SU-DHL-6 (cell line): ENCODE data around the gene WDFY1.

Source experiments
- H2AFZ ChIP-seq: fragments of 200-600 bp; sonication (generic); 2 replicates; pipeline ENCODE4 v1.6.1; 2014; ENCODE audit warnings: low read depth, mild to moderate bottlenecking, moderate library complexity, mixed read lengths, antibody characterized with exemption, low read length; ENCODE audit not compliant: severe bottlenecking
- H3F3A ChIP-seq: fragments of 200-600 bp; shearing (Covaris generic); 2 replicates; pipeline ENCODE4 v1.6.0; 2016; ENCODE audit warnings: antibody characterized with exemption, mild to moderate bottlenecking; ENCODE audit not compliant: insufficient read depth
- H3K27ac ChIP-seq: fragments of 200-600 bp; sonication (generic); 2 replicates; pipeline ENCODE4 v1.5.1; 2016; ENCODE audit warnings: low read depth, mild to moderate bottlenecking, low read length, moderate library complexity, mixed read lengths
- H3K27me3 ChIP-seq: fragments of 200-600 bp; sonication (generic), shearing (Covaris generic); 2 replicates; pipeline ENCODE4 v1.6.0; 2014; ENCODE audit warnings: mild to moderate bottlenecking, low read length
- H3K36me3 ChIP-seq: fragments of 200-600 bp; sonication (generic); 2 replicates; pipeline ENCODE4 v1.6.1; 2014; ENCODE audit warnings: mild to moderate bottlenecking, low read length, mixed read lengths
- H3K4me2 ChIP-seq: fragments of 300-600, 200-600 bp; shearing (Covaris generic), sonication (generic); 2 replicates; pipeline ENCODE4 v1.6.0; 2014; ENCODE audit warnings: low read length, low read depth, mild to moderate bottlenecking; ENCODE audit not compliant: poor library complexity, severe bottlenecking
- H3K4me3 ChIP-seq: fragments of 200-600 bp; sonication (generic); 2 replicates; pipeline ENCODE4 v1.5.1; 2014; ENCODE audit warnings: antibody characterized with exemption, low read length, mild to moderate bottlenecking, mixed read lengths; ENCODE audit not compliant: insufficient read depth, poor library complexity, severe bottlenecking
- H3K79me2 ChIP-seq: fragments of 200-600 bp; sonication (generic); 2 replicates; pipeline ENCODE4 v1.6.1; 2014; ENCODE audit warnings: mild to moderate bottlenecking, low read length, moderate library complexity; ENCODE audit not compliant: insufficient read depth
- H3K9ac ChIP-seq: fragments of 200-600 bp; sonication (generic); 2 replicates; pipeline ENCODE4 v1.7.0; 2014; ENCODE audit warnings: mild to moderate bottlenecking, low read length
- H3K9me2 ChIP-seq: fragments of 200-600 bp; sonication (generic); replicated peaks from 2 replicates; pipeline ENCODE4 v1.6.1; 2014; ENCODE audit warnings: low read length; ENCODE audit not compliant: insufficient read depth
- H3K9me3 ChIP-seq: fragments of 200-600 bp; sonication (generic); 2 replicates; pipeline ENCODE4 v1.6.1; 2014; ENCODE audit warnings: low read length, mixed read lengths; ENCODE audit not compliant: insufficient read depth
- H4K20me1 ChIP-seq: fragments of 200-600 bp; sonication (generic); 2 replicates; pipeline ENCODE4 v1.6.1; 2014; ENCODE audit warnings: low read depth, mild to moderate bottlenecking, antibody characterized with exemption, low read length, moderate library complexity, mixed read lengths
- EZH2phosphoT487 ChIP-seq: fragments of 200-600 bp; sonication (generic), shearing (Covaris generic); conservative IDR thresholded peaks from 2 replicates; pipeline ENCODE4 v1.6.1; 2018; ENCODE audit warnings: mild to moderate bottlenecking, antibody characterized with exemption, low read length, moderate library complexity, mixed read lengths
- TF ChIP-seq, protein P1 (sequence below): fragments of 200-600 bp; sonication (generic); IDR thresholded peaks from one replicate; pipeline ENCODE4 v1.5.1; 2017; ENCODE audit warnings: antibody characterized with exemption, mild to moderate bottlenecking, low read length, moderate library complexity; ENCODE audit not compliant: insufficient read depth, poor library complexity, severe bottlenecking

WDFY1 gene

DNA sequence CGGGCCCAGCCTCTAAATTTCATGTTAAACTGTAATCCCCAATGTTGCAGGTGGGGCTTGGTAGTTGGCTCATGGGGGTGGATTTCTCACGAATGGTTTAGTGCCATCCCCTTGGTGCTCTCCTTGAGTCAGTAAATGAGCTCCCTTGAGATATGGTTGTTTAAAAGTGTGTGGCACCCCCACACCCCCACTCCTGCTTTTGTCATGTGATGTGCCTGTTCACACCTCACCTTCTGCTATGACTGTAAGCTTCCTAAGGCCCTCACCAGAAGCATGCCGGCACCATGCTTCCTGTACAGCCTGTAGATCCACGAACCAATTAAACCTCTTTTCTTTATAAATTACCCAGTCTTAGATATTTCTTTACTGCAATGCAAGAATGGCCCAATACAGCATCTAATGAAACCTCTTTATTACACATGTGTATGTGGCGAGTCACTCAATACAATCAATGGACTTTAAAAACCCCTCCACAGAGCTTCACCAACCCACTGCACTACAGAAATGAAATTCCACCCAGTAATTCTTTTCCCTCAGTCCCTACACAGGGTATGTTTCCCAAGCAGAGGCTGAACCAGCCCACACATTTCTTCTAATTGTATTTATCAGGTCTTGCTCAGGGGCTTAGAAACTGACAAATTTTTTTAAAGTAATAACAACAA lies 47.3 kb downstream of the WDFY1 start:
- H3K36me3 ChIP-seq = no peaks in the 10 kb centered on the region
- H3K9ac ChIP-seq = no peak overlapping the region
- H3K27me3 ChIP-seq = no peaks in the 10 kb centered on the region
- H3K9me2 ChIP-seq = no peaks in the 10 kb centered on the region
- no peak overlapping the region for H3K27ac ChIP-seq
- no peaks in the 10 kb centered on the region for H3K79me2 ChIP-seq
- no peak for TF ChIP-seq EZH2phosphoT487
- TF ChIP-seq, protein P1, sequence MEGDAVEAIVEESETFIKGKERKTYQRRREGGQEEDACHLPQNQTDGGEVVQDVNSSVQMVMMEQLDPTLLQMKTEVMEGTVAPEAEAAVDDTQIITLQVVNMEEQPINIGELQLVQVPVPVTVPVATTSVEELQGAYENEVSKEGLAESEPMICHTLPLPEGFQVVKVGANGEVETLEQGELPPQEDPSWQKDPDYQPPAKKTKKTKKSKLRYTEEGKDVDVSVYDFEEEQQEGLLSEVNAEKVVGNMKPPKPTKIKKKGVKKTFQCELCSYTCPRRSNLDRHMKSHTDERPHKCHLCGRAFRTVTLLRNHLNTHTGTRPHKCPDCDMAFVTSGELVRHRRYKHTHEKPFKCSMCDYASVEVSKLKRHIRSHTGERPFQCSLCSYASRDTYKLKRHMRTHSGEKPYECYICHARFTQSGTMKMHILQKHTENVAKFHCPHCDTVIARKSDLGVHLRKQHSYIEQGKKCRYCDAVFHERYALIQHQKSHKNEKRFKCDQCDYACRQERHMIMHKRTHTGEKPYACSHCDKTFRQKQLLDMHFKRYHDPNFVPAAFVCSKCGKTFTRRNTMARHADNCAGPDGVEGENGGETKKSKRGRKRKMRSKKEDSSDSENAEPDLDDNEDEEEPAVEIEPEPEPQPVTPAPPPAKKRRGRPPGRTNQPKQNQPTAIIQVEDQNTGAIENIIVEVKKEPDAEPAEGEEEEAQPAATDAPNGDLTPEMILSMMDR = no peak
- H3K4me2 ChIP-seq = no peak overlapping the region
- no peak overlapping the region for H3K4me3 ChIP-seq
- H2AFZ ChIP-seq = no peak overlapping the region
- no peaks in the 10 kb centered on the region for H3F3A ChIP-seq
- H4K20me1 ChIP-seq = no peaks in the 10 kb centered on the region
- no peaks in the 10 kb centered on the region for H3K9me3 ChIP-seq

DNA sequence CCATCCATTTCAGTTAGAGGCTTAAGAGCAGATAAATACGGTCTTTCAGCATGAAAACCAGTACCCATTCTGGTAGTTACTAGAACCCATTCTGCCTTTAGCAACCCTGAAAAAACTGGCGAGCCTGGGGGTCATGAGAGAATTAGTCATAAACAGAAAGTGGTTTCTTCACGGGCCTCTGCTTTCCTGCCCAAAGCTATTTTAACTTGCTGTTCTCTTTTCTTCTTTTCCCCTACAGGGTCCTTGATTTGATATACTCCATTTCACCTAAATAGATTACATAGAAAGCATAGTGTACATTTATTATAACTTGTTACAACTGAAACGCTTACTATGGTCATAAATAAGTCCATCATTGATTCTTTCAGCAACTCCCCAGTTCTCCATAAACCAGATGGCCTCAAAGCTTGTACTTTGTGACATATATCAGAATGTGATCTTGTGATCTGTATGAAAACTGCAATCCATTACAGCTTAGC lies 48.3 kb downstream of the WDFY1 start:
- TF ChIP-seq, protein P1 = no peak
- no peak for TF ChIP-seq EZH2phosphoT487
- H3K36me3 ChIP-seq = no peaks in the 10 kb centered on the region

DNA sequence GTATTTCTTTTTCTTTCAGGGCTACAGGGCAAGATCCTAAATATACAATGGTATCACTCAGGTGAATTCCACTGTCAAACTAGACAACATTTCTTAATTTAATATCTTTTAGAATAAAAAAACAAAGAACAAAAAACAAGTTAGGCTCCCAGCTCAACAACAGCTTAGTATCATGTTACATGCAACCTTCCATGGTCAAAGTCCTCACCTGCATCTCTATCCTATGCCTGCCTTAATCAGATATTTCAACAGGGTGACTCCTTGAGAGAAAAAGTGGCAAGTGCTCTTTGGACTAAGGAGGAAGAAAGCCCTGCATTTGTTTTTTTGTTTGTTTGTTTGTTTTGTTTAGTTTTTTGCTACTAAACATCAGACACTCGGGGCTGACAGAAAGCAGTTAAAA lies 50.2 kb downstream of the WDFY1 start:
- Histone ChIP-seq H3K4me3 (no peak overlapping the region), H3K79me2 (no peaks in the 10 kb centered on the region), H3K9ac (no peak overlapping the region), H3K36me3 (no peaks in the 10 kb centered on the region), H3K9me3 (no peaks in the 10 kb centered on the region), H3K27ac (no peak overlapping the region), H2AFZ (no peak overlapping the region), H3F3A (no peaks in the 10 kb centered on the region), H3K9me2 (no peaks in the 10 kb centered on the region), H3K4me2 (no peak overlapping the region), H3K27me3 (no peaks in the 10 kb centered on the region), H4K20me1 (no peaks in the 10 kb centered on the region)
- TF ChIP-seq EZH2phosphoT487 = no peak
- TF ChIP-seq, protein P1 = no peak

More for the DNA sequence above, 48.3 kb downstream of the WDFY1 start:
- Histone ChIP-seq H4K20me1 (no peaks in the 10 kb centered on the region), H3K79me2 (no peaks in the 10 kb centered on the region), H3K4me3 (no peak overlapping the region), H2AFZ (no peak overlapping the region), H3K27ac (no peak overlapping the region), H3K27me3 (no peaks in the 10 kb centered on the region), H3F3A (no peaks in the 10 kb centered on the region), H3K9me2 (no peaks in the 10 kb centered on the region), H3K9ac (no peak overlapping the region), H3K9me3 (no peaks in the 10 kb centered on the region), H3K4me2 (no peak overlapping the region)
